ENCODE results near the gene JAZF1.
"Not testable (repeated sequence)": the region's sequence is repeated elsewhere in the genome, so short reads cannot be mapped to it uniquely, and the experiment has no call there.

The JAZF1 gene

GRCh38 chr7:28014340-28014739 lies 166.3 kb downstream of the JAZF1 start:
- DNase-seq (ENCODE audit: low spot score); FAIRE-seq: not testable (repeated sequence)

GRCh38 chr7:28013441-28013840 lies 167.2 kb downstream of the JAZF1 start:
- no peak for FAIRE-seq
- no peak for DNase-seq (ENCODE audit: low spot score)

GRCh38 chr7:28013019-28013418 lies 167.6 kb downstream of the JAZF1 start:
- FAIRE-seq (no peak), DNase-seq (ENCODE audit: low spot score) (no peak)

GRCh38 chr7:28008911-28009310 lies 171.7 kb downstream of the JAZF1 start:
- DNase-seq (ENCODE audit: low spot score), result no peak
- no peak for FAIRE-seq

GRCh38 chr7:28008171-28008570 lies 172.4 kb downstream of the JAZF1 start:
- DNase-seq (ENCODE audit: low spot score) (no peak), FAIRE-seq (no peak)

- FAIRE-seq (no peak), DNase-seq (ENCODE audit: low spot score) (no peak)
Measured at GRCh38 chr7:28006491-28006890, 174.1 kb downstream of the JAZF1 start.

- FAIRE-seq, result peak; percentile 84
- DNase-seq (ENCODE audit: low spot score), result peak; percentile 57
Measured at GRCh38 chr7:28005847-28006231, 174.8 kb downstream of the JAZF1 start.

GRCh38 chr7:28005075-28005846 lies 175.3 kb downstream of the JAZF1 start:
- FAIRE-seq, result no peak
- DNase-seq (ENCODE audit: low spot score), result no peak

GRCh38 chr7:28003408-28003807 lies 177.2 kb downstream of the JAZF1 start:
- no peak for FAIRE-seq
- DNase-seq (ENCODE audit: low spot score), result no peak

GRCh38 chr7:28002638-28003037 lies 178.0 kb downstream of the JAZF1 start:
- peak; percentile 22 for DNase-seq (ENCODE audit: low spot score)
- peak; percentile 26 for FAIRE-seq

- no peak for DNase-seq (ENCODE audit: low spot score)
- no peak for FAIRE-seq
Measured at GRCh38 chr7:28001896-28002295, 178.7 kb downstream of the JAZF1 start.

- FAIRE-seq (no peak), DNase-seq (ENCODE audit: low spot score) (no peak)
Measured at GRCh38 chr7:27999829-28000228, 180.8 kb downstream of the JAZF1 start.

GRCh38 chr7:27998382-27998781 lies 182.2 kb downstream of the JAZF1 start:
- FAIRE-seq, result no peak
- DNase-seq (ENCODE audit: low spot score), result no peak

GRCh38 chr7:27997188-27997707 lies 183.3 kb downstream of the JAZF1 start:
- DNase-seq (ENCODE audit: low spot score), result no peak
- no peak for FAIRE-seq

- no peak for FAIRE-seq
Measured at GRCh38 chr7:27996141-27996540, 184.5 kb downstream of the JAZF1 start.

GRCh38 chr7:27995228-27995627 lies 185.4 kb downstream of the JAZF1 start:
- DNase-seq (ENCODE audit: low spot score) (no peak), FAIRE-seq (no peak)

More at GRCh38 chr7:27996141-27996540, 184.5 kb downstream of the JAZF1 start:
- DNase-seq (ENCODE audit: low spot score), result no peak

- no peak for DNase-seq (ENCODE audit: low spot score)
Measured at GRCh38 chr7:27994639-27995038, 186.0 kb downstream of the JAZF1 start.

GRCh38 chr7:27992755-27993493 lies 187.7 kb downstream of the JAZF1 start:
- FAIRE-seq (no peak), DNase-seq (ENCODE audit: low spot score) (no peak)

More at GRCh38 chr7:27994639-27995038, 186.0 kb downstream of the JAZF1 start:
- peak; percentile 30 for FAIRE-seq

GRCh38 chr7:27992097-27992496 lies 188.5 kb downstream of the JAZF1 start:
- no peak for DNase-seq (ENCODE audit: low spot score)

GRCh38 chr7:27991006-27991528 lies 189.5 kb downstream of the JAZF1 start:
- no peak for FAIRE-seq
- no peak for DNase-seq (ENCODE audit: low spot score)

More at GRCh38 chr7:27992097-27992496, 188.5 kb downstream of the JAZF1 start:
- no peak for FAIRE-seq

- no peak for FAIRE-seq
- DNase-seq (ENCODE audit: low spot score), result no peak
Measured at GRCh38 chr7:27976531-27976930, 204.1 kb downstream of the JAZF1 start.

GRCh38 chr7:27973625-27974024 lies 207.0 kb downstream of the JAZF1 start:
- FAIRE-seq (no peak), DNase-seq (ENCODE audit: low spot score) (no peak)
